Type B pancreatic cell (in vitro differentiated cells): Measurements from ENCODE around the gene GATA5. TPM values are rescaled to one million over a fixed set of nuclear protein-coding genes. Genes with fewer than 3 reads are reported as not detected.
"Not testable (repeated sequence)": the region's sequence is repeated elsewhere in the genome, so short reads cannot be mapped to it uniquely, and the experiment has no call there.

Source experiments
- DNase-seq: peaks from one replicate; pipeline ENCODE4 v3.0.0; 2021; ENCODE audit warnings: mixed read lengths; ENCODE audit not compliant: unreplicated experiment; ENCODE audit errors: extremely low spot score
- H3K27ac Mint-ChIP-seq: 2 replicates; pipeline ENCODE4 v1.8.0; 2021; ENCODE audit warnings: mild to moderate bottlenecking, mixed read lengths
- H3K27me3 Mint-ChIP-seq: 2 replicates; pipeline ENCODE4 v1.8.0; 2021; ENCODE audit warnings: mixed read lengths
- H3K36me3 Mint-ChIP-seq: 2 replicates; pipeline ENCODE4 v1.8.0; 2021; ENCODE audit warnings: mixed read lengths
- H3K4me1 Mint-ChIP-seq: one replicate; pipeline ENCODE4 v1.8.0; 2021; ENCODE audit warnings: mixed read lengths; ENCODE audit not compliant: unreplicated experiment
- H3K4me3 Mint-ChIP-seq: 2 replicates; pipeline ENCODE4 v1.8.0; 2021; ENCODE audit warnings: mild to moderate bottlenecking, mixed read lengths
- H3K9me3 Mint-ChIP-seq: 2 replicates; pipeline ENCODE4 v1.8.0; 2021; ENCODE audit warnings: mixed read lengths
- total RNA-seq: library from RNA; stranded (reverse); gene quantifications from 2 replicates; pipeline ENCODE4 v1.2.1, GENCODE V29; 2021; ENCODE audit warnings: low replicate concordance
- TF ChIP-seq, protein P1 (sequence below): fragments of 200-600 bp; sonication (generic); conservative IDR thresholded peaks from 2 replicates; pipeline ENCODE4 v1.5.0; 2021; ENCODE audit warnings: antibody characterized with exemption, mild to moderate bottlenecking

Gene GATA5
- total RNA-seq, 1 donor from 2014 or later = 10.8 TPM

DNA sequence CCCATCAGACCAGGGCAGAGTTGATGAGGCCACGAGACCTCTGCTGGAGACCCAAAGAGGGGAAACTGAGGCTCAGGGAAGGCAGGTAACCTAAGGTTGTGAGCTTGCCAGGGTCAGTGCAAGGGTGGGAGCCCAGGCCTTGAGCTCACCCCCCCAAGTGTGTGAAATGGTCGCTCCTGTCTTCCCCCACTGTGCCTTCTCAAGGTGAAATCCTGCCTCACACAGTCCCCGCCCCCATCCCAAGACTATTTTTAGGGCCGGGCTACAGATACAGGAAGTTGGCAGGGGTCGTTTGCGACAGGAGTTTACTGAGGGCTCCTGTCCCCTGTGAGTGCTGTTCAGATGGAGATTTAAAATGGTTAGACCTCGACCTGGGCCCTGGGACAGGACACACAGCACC is 18.7 kb upstream of the GATA5 start:
- Mint-ChIP-seq H3K4me1 (peaks cover 2% of the 10 kb centered on the region), H3K9me3 (no peaks in the 10 kb centered on the region), H3K36me3 (no peaks in the 10 kb centered on the region), H3K27ac (no peak overlapping the region), H3K27me3 (no peaks in the 10 kb centered on the region), H3K4me3 (no peak overlapping the region)
- DNase-seq = no peak
- TF ChIP-seq, protein P1, sequence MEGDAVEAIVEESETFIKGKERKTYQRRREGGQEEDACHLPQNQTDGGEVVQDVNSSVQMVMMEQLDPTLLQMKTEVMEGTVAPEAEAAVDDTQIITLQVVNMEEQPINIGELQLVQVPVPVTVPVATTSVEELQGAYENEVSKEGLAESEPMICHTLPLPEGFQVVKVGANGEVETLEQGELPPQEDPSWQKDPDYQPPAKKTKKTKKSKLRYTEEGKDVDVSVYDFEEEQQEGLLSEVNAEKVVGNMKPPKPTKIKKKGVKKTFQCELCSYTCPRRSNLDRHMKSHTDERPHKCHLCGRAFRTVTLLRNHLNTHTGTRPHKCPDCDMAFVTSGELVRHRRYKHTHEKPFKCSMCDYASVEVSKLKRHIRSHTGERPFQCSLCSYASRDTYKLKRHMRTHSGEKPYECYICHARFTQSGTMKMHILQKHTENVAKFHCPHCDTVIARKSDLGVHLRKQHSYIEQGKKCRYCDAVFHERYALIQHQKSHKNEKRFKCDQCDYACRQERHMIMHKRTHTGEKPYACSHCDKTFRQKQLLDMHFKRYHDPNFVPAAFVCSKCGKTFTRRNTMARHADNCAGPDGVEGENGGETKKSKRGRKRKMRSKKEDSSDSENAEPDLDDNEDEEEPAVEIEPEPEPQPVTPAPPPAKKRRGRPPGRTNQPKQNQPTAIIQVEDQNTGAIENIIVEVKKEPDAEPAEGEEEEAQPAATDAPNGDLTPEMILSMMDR = no peak

DNA sequence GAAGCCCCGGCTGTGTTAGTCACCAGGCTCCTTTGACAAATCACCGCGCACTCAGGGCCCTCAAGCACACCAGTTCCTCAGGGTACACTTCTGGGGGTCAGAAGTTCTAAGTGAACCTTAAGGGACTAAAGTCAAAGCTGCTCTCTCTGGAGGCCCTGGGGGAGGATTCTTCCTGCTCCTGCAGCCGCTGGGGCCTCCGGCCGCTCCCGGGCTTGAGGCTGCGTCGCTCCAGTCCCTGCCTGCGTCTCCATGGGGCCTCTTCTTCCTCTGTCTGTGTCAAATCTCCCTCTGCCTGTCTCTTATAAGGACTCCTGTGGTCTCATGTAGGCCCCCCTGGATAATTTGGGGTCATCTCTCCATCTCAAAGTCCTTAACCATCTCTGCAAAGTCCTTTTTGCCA is 18.1 kb upstream of the GATA5 start:
- TF ChIP-seq, protein P1 = no peak
- no peaks in the 10 kb centered on the region for H3K9me3 Mint-ChIP-seq
- no peak for DNase-seq
- no peaks in the 10 kb centered on the region for H3K36me3 Mint-ChIP-seq
- H3K27me3 Mint-ChIP-seq = no peaks in the 10 kb centered on the region
- H3K27ac Mint-ChIP-seq = no peak overlapping the region
- H3K4me1 Mint-ChIP-seq = no peaks in the 10 kb centered on the region
- no peak overlapping the region for H3K4me3 Mint-ChIP-seq

- H3K4me3 Mint-ChIP-seq = no peak overlapping the region
- H3K9me3 Mint-ChIP-seq = no peaks in the 10 kb centered on the region
- TF ChIP-seq, protein P1 = no peak
- DNase-seq = no peak
- no peaks in the 10 kb centered on the region for H3K27me3 Mint-ChIP-seq
- peaks cover 5% of the 10 kb centered on the region for H3K4me1 Mint-ChIP-seq
- H3K27ac Mint-ChIP-seq = no peak overlapping the region
- H3K36me3 Mint-ChIP-seq = no peaks in the 10 kb centered on the region
These were observed 17.6 kb upstream of the GATA5 start for GRCh38 chr20:62493253-62493885.

DNA sequence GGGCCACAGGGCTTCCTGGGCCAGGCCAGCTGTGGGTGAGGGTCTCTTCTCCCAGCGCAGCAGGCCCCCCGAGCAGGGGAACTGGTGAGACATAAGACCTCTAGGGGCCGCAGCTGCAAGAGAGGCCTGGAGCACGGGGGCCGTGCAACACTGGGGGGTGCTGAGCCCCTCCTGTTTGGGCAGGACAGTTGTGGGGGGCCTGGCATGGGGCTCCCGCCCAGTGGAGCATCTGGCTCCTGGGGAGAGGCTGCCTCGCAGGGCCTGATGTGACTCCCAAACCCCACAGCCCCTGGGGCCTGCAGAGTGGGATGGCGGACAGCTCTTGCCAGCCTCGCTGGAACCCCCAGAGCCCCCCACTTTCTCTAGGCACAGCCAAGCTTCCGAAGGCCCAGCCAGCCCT is 16.9 kb upstream of the GATA5 start:
- Mint-ChIP-seq H3K27me3 (no peaks in the 10 kb centered on the region), H3K27ac (no peak overlapping the region), H3K4me3 (no peak overlapping the region), H3K4me1 (peaks cover 7% of the 10 kb centered on the region), H3K36me3 (no peaks in the 10 kb centered on the region), H3K9me3 (no peaks in the 10 kb centered on the region)
- TF ChIP-seq, protein P1 = no peak
- no peak for DNase-seq

GRCh38 chr20:62490783-62491182 is 15.0 kb upstream of the GATA5 start:
- not testable (repeated sequence) for H3K4me3 Mint-ChIP-seq, H3K36me3 Mint-ChIP-seq, DNase-seq, H3K9me3 Mint-ChIP-seq, H3K27me3 Mint-ChIP-seq, H3K27ac Mint-ChIP-seq
- peaks cover 20% of the 10 kb centered on the region for H3K4me1 Mint-ChIP-seq

DNA sequence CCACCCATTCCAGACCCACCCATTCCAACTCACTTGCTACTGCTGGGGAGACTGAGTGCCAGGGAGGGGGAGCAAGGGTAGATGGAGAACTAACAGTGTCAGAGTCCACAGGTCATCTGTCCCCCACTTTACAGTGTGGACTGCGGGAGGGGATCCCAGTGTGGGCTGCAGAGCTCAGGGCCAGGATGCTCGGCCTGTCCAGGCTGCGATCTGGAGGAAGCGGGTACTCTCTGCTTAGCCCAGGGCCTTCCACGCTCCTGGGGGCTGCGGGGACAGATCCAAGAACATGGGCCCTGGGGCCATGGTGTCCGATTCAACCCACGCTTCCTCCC is 14.1 kb upstream of the GATA5 start:
- TF ChIP-seq, protein P1 = no peak
- Mint-ChIP-seq H3K27me3 (peaks cover 5% of the 10 kb centered on the region), H3K27ac (no peak overlapping the region)

More for the DNA sequence above, 14.1 kb upstream of the GATA5 start:
- H3K4me1 Mint-ChIP-seq = peaks cover 28% of the 10 kb centered on the region
- DNase-seq = no peak
- no peaks in the 10 kb centered on the region for H3K9me3 Mint-ChIP-seq
- no peak overlapping the region for H3K4me3 Mint-ChIP-seq
- H3K36me3 Mint-ChIP-seq = no peaks in the 10 kb centered on the region
